ENCODE data around the gene TBC1D5. TPM values are rescaled to one million over a fixed set of nuclear protein-coding genes. Genes with fewer than 3 reads are reported as not detected.
"Not testable (repeated sequence)": the region's sequence is repeated elsewhere in the genome, so short reads cannot be mapped to it uniquely, and the experiment has no call there.

The TBC1D5 gene
- polyA plus RNA-seq, 1 donor from 2014 or later = 63.0 TPM

DNA sequence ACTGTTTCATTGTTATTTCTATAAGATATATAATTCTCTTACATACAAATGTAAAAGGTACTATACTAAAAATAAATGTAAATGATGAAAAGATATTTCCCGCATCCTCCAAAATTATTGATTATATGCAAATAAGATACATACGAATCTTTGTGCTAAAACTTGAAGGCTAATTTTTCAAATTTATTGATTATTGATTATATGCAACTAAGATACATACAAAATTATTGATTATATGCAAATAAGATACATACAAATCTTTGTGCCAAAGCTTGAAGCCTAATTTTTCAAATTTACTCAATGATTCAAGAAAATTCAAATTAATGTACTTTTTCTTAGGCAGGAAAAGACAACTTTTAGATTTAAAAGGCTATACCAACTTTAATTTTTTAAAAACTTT lies 319.8 kb downstream of the TBC1D5 start:
- H3K4me3 Mint-ChIP-seq = no peak overlapping the region
- H3K36me3 Mint-ChIP-seq = peaks cover 8% of the 10 kb centered on the region
- no peak overlapping the region for H3K27ac Mint-ChIP-seq
- no peaks in the 10 kb centered on the region for H3K27me3 Mint-ChIP-seq
- H3K9me3 Mint-ChIP-seq = no peaks in the 10 kb centered on the region
- peaks cover 0 to 3% (median 0%) of the 10 kb centered on the region in 3 donors for H3K4me1 Mint-ChIP-seq

DNA sequence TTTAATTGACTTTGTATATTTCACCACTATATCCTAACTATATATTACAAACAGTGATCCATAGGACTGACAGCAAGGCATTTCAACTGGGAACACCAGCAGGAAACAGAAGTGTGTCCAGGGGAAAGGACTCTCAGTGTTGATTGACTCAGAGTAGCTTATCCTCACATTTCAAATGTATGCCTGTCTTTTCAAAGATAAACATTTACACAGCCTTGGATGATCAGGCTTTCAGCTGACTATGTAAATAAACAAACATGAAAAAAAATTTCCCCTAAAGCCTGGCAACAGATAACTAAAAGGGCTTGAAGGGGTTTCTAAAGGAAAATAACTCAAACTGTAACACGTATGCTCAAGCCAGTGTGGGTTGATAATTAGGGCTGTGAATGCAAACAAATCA lies 321.8 kb downstream of the TBC1D5 start:
- Mint-ChIP-seq H3K27ac (no peak overlapping the region), H3K4me3 (no peak overlapping the region), H3K27me3 (no peaks in the 10 kb centered on the region), H3K4me1 (peaks cover 0 to 3% (median 0%) of the 10 kb centered on the region in 3 donors), H3K36me3 (peaks cover 8% of the 10 kb centered on the region), H3K9me3 (no peaks in the 10 kb centered on the region)

DNA sequence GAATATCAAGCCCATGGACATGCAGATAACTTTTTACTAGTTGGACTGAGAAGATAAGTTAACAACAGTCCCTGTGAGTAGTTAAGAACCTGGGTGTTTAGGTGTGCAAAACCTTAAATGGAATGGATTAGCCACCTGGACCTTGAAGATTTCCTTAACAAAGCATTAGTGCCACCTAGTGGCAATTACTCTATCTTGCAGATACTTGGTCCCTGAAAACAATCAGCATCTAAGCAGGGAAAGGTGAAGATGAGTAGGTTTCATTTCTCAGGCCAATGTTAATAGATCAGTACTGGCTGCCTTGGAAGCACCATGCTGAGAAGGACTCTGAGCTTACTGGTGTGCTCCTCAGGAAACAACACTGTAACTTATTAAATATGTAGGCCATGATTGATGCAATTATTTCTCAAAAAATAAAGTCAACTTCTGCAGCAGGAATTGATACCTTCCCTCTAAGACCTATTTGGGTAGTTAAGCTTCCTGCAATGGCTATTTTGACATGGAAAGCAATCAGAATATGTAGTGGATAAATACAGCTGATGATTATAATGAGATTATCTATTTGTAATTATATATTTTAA lies 329.4 kb downstream of the TBC1D5 start:
- Mint-ChIP-seq H3K27ac (no peak overlapping the region), H3K36me3 (peaks cover 8% of the 10 kb centered on the region), H3K27me3 (no peaks in the 10 kb centered on the region), H3K9me3 (no peaks in the 10 kb centered on the region), H3K4me1 (peaks cover 0 to 2% (median 0%) of the 10 kb centered on the region in 3 donors), H3K4me3 (no peak overlapping the region)

DNA sequence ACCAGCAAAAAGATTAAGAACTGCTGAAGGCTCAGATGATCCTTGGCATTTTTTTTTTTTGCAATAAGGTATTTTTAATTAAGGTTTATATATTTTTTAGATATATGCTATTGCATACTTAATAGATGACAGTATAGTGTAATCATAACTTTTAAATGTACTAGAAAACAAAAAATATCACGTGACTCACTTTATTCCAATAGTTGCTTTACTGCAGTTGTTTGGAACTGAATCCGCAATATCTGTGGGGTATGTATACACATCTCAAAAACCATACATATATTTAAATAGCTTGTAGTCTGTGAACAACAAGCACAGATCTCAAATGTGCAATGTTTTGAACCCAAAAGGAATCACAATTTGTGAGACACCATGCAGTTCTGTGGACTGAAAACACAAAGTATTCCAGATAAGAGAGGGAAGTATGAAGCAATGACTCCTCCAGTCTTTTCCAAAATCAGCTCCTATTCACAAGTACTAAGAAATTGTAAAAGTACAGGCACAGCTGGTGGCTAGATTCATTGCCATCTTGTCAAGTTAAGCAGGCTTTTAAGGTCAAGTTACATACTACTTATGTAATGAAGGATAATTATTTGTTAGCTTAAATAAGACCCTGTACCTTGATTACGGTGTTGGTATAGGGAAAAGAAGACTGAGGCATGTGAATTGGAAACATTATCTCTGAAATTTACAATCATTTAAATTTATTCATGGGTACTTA lies 331.1 kb downstream of the TBC1D5 start:
- Mint-ChIP-seq H3K36me3 (peaks cover 4% of the 10 kb centered on the region), H3K27ac (no peak overlapping the region), H3K4me3 (no peak overlapping the region), H3K9me3 (no peaks in the 10 kb centered on the region), H3K27me3 (no peaks in the 10 kb centered on the region), H3K4me1 (peaks cover 0 to 2% (median 0%) of the 10 kb centered on the region in 3 donors)

DNA sequence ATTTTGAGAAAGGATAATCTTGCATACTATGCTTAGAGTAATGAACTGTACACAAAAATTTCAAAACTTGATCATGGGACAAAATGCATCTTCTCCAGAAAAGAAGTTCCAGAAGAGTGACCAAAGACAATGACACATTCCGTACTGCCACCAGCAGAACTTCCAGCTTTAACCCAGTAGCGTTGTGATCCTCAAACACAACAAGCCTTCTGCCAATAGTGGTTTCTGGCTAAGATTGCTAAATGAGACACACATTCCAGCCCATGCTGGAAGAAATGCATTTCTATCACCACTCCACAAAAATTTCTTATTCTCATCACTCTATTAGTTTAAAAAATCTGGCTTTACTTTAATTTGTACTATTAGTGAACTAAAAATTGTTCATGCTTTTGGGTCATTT lies 334.9 kb downstream of the TBC1D5 start:
- Mint-ChIP-seq H3K36me3 (peaks cover 1% of the 10 kb centered on the region), H3K9me3 (no peaks in the 10 kb centered on the region), H3K4me3 (no peak overlapping the region), H3K27me3 (no peaks in the 10 kb centered on the region), H3K27ac (no peak overlapping the region), H3K4me1 (no peaks in the 10 kb centered on the region)

DNA sequence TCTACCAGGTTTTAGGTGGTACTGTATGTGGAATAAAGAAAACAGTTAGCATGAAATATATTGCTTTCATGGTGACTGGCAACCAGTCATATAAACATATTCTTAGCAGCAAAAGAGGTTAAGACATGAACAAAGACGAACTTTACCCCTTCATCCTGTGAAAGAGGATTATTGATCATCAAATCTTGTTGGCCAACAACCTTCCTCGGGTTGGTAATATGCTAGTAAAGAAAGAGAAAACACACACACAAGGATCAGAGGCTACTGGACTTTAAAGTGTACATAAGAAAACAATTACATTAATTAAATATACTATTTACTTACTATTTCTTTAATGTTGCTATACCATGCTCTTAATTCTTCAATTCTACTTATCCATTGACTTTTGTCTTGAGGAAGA lies 337.9 kb downstream of the TBC1D5 start:
- Mint-ChIP-seq H3K27me3 (no peaks in the 10 kb centered on the region), H3K9me3 (no peaks in the 10 kb centered on the region)

DNA sequence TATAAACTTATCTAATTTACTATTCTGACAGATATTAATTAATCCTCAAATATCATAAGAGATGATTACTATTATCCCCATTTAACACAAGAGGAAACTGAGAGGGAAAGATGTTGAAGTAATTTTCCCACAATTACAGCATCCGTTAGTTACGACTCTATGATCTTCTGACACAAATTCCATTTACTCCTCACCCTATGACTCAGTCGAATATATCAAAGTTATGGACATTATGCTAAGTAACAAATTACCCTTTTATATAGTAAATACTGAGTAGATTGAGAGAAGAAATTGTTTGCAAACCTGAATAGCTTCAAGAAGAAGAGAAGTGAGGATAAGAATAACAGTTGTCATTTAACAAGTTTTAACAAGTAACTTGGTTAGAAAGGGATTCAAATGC lies 340.0 kb downstream of the TBC1D5 start:
- Mint-ChIP-seq H3K4me3 (no peak overlapping the region), H3K9me3 (no peaks in the 10 kb centered on the region), H3K4me1 (peaks cover 0 to 7% (median 2%) of the 10 kb centered on the region in 3 donors), H3K36me3 (no peaks in the 10 kb centered on the region), H3K27me3 (no peaks in the 10 kb centered on the region), H3K27ac (no peak overlapping the region)

More for the DNA sequence above, 337.9 kb downstream of the TBC1D5 start:
- Mint-ChIP-seq H3K4me3 (no peak overlapping the region), H3K27ac (peak overlapping the region in 1 of 3 donors; percentile 15), H3K36me3 (no peaks in the 10 kb centered on the region), H3K4me1 (peaks cover 0 to 2% (median 0%) of the 10 kb centered on the region in 3 donors)

DNA sequence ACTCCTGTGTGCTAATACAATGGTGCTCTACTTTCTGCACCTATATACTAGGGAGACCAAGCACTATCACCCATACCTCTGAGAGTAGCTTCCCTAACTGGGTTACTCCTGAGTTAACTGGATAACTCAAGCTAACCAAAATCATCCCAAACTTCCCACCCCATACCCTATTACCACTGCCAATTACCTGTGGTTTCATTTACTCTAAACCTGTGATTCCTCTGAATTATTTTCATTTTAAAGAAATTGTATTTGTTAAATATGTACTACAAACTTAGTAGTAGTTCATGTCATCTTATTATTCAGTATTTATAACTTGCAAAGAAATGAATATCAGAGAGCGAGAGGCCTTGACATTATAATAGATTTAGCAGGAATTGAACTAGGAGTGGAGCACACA lies 340.5 kb downstream of the TBC1D5 start:
- Mint-ChIP-seq H3K27me3 (no peaks in the 10 kb centered on the region), H3K4me3 (no peak overlapping the region), H3K36me3 (no peaks in the 10 kb centered on the region), H3K9me3 (no peaks in the 10 kb centered on the region), H3K4me1 (peaks cover 0 to 8% (median 2%) of the 10 kb centered on the region in 3 donors), H3K27ac (no peak overlapping the region)

DNA sequence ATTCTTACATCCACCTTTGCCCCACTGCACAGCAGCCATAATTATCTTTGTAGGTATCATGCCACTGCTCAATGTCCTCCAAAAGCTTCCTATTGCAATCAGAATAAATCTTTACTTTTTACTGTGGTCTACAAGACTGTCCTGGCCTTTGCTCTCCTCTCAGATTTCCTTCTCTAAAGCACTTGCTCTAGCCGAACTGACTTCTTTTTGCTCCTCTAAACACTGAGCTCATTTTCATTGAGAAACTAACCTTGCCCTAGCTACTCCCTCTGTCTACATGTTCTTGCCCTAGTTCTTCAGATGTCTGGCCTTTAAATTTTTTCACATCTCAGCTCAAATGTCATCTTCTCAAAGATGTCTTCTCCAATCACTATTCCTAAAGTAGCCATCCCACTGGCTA lies 342.8 kb downstream of the TBC1D5 start:
- no peaks in the 10 kb centered on the region for H3K36me3 Mint-ChIP-seq
- no peak overlapping the region for H3K4me3 Mint-ChIP-seq
- no peaks in the 10 kb centered on the region for H3K27me3 Mint-ChIP-seq
- no peak overlapping the region for H3K27ac Mint-ChIP-seq
- H3K4me1 Mint-ChIP-seq = peaks cover 5 to 10% (median 8%) of the 10 kb centered on the region in 3 donors
- H3K9me3 Mint-ChIP-seq = no peaks in the 10 kb centered on the region

DNA sequence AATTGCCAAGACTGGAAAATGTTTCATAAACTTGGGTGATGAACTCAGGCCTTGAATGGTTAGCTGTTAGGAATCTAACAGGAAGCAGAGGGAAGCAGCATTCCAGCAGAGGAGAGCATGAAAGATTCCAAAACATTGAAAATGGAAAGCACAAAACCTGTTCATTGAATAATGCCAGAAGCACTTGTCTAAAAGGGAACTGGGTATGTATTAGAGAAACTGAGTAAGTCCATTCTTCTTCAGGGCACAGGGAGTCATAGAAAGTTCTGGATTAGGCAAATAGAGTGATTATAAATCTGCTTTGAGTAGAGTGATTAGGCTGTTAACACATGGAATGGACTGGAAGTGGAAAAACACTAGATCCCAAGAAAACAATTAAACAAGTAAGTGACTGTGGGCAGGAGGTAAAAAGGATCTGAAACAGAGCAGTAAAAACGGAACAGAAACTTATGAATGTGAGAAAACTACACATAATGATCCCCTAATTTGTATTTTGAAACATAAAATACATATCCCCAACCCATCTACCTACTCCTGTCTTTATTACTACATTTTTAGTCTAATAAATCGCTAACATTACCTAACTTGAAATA lies 343.4 kb downstream of the TBC1D5 start:
- H3K27ac Mint-ChIP-seq = no peak overlapping the region
- no peaks in the 10 kb centered on the region for H3K27me3 Mint-ChIP-seq
- no peak overlapping the region for H3K4me3 Mint-ChIP-seq

DNA sequence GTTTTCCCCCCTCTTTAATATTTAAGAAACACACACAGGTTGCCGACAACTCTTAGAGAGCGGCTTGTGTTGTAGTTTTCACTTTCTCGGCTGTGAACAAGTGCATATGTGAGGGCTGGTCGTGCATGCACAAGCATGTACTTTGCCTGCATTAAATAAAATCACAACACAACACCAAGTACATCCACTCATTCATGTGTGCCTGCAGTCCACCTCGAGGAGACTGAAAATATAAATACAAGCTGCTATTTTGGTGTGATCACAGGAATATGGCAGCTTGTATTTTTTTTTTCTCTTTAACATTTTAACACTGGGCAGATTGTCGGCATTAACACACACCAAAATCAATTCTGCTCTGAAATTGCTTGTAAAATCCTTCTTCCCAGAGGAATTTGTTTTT lies 346.4 kb downstream of the TBC1D5 start:
- peaks cover 6 to 11% (median 8%) of the 10 kb centered on the region in 3 donors for H3K4me1 Mint-ChIP-seq
- peak overlapping the region in 1 of 4 donors; percentile 10 for H3K4me3 Mint-ChIP-seq
- H3K27me3 Mint-ChIP-seq = no peaks in the 10 kb centered on the region
- H3K9me3 Mint-ChIP-seq = peaks cover 0 to 4% (median 0%) of the 10 kb centered on the region in 3 donors
- H3K36me3 Mint-ChIP-seq = peaks cover 19% of the 10 kb centered on the region
- H3K27ac Mint-ChIP-seq = no peak overlapping the region

More for the DNA sequence above, 343.4 kb downstream of the TBC1D5 start:
- Mint-ChIP-seq H3K9me3 (no peaks in the 10 kb centered on the region), H3K4me1 (peaks cover 6 to 11% (median 8%) of the 10 kb centered on the region in 3 donors), H3K36me3 (no peaks in the 10 kb centered on the region)

DNA sequence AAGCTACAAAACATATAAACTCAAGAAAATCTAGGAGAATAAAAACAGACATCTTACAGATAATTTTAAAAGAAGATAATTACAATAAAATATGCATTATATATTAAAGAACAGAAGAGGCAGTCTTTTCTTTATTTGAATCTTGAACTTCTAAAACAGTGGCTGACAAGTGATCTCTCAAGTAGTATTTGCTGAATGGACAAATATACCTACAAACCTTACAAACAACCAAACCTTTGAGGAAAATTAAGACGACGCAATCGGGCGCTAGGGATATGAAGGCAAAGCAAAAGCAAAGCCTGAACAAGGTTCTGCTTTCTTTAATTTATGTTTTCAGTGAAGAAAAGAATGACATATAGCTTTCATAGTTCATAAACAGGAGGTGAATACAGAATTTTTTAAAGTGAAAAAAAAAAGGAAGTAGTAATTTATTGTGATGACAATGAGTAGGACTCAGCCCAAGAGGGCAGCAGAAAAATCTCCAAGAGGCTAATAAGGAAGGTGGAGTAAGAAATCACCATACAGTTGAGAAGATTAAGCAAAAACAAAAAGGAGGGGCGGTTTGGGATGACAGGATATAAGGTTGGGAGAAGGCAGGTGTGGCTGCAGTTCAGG lies 347.8 kb downstream of the TBC1D5 start:
- H3K27me3 Mint-ChIP-seq = no peaks in the 10 kb centered on the region
- H3K27ac Mint-ChIP-seq = peak overlapping the region in 1 of 3 donors; percentile 18
- H3K36me3 Mint-ChIP-seq = peaks cover 19% of the 10 kb centered on the region
- H3K4me1 Mint-ChIP-seq = peaks cover 6 to 9% (median 8%) of the 10 kb centered on the region in 3 donors
- H3K9me3 Mint-ChIP-seq = peaks cover 0 to 4% (median 0%) of the 10 kb centered on the region in 3 donors
- H3K4me3 Mint-ChIP-seq = peak overlapping the region in 1 of 4 donors; percentile 11

DNA sequence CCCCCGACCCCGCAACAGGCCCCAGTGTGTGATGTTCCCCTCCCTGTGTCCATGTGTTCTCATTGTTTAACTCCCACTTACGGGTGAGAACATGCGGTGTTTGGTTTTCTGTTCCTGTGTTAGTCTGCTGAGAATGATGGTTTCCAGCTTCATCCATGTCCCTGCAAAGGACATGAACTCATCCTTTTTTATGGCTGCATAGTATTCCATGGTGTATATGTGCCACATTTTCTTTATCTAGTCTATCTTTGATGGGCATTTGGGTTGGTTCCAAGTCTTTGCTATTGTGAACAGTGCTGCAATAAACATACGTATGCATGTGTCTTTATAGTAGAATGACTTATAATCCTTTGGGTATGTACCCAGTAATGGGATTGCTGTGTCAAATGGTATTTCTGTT lies 349.9 kb downstream of the TBC1D5 start:
- H3K9me3 Mint-ChIP-seq, H3K4me3 Mint-ChIP-seq: not testable (repeated sequence)

DNA sequence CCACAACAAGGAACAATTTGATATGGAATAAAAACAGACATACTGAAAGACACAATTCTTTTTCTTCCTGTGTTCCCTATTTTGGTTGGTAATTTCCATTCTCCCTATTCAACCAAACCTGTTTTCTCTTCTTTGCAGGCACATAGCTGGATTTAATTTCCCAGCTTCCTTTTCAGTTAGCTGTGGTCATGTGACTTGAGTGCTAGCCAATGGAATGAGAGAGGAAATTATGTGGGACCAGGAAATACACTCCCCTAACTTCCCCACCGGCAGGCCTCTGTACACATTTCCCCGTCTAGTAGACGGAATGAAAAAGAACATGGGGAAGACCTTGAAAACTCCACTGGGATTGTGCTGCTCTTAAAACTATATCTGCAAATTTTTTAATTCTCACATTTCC lies 351.6 kb downstream of the TBC1D5 start:
- Mint-ChIP-seq H3K9me3 (peaks cover 0 to 4% (median 0%) of the 10 kb centered on the region in 3 donors), H3K4me1 (peaks cover 2 to 7% (median 6%) of the 10 kb centered on the region in 3 donors), H3K27me3 (no peaks in the 10 kb centered on the region), H3K4me3 (no peak overlapping the region), H3K27ac (no peak overlapping the region), H3K36me3 (peaks cover 27% of the 10 kb centered on the region)

More for the DNA sequence above, 349.9 kb downstream of the TBC1D5 start:
- not testable (repeated sequence) for H3K4me1 Mint-ChIP-seq, H3K27me3 Mint-ChIP-seq, H3K27ac Mint-ChIP-seq
- peaks cover 25% of the 10 kb centered on the region for H3K36me3 Mint-ChIP-seq

DNA sequence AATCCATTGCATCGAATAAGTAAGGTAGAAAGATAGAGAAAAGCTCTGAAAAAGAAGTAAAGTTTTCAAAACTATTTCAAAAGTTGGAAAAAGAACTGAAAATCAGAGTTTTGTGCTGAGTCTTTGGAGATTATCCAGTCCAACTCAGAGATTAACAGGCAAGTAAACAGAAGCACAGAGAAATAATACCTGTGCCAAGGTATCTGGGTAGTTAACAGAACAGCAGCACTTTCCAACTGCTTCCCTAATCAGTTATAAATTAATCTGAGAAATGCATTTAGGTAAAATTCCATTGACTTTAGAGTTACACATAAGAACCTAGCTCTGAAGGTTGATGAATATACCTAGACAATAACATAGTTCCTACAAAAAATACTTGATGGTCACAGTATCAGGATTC lies 355.3 kb downstream of the TBC1D5 start:
- Mint-ChIP-seq H3K4me3 (no peak overlapping the region), H3K27ac (no peak overlapping the region), H3K27me3 (no peaks in the 10 kb centered on the region), H3K4me1 (no peaks in the 10 kb centered on the region), H3K36me3 (peaks cover 14% of the 10 kb centered on the region), H3K9me3 (no peaks in the 10 kb centered on the region)
